K562 (cell line): Measurements from ENCODE around the gene NR1H3. TPM values are rescaled to one million over a fixed set of nuclear protein-coding genes. Genes with fewer than 3 reads are reported as not detected.

Experiments used
- ATF4 ChIP-seq: fragments of 450-650 bp; formaldehyde crosslinking; IDR thresholded peaks from 2 replicates; pipeline ENCODE4 v1.4.0; 2022; ENCODE audit warnings: mild to moderate bottlenecking, moderate library complexity
- ATF7 ChIP-seq: fragments of 450-650 bp; IDR thresholded peaks from 2 replicates; pipeline ENCODE4 v1.7.1; 2014; ENCODE audit warnings: mild to moderate bottlenecking, moderate library complexity
- BRF1 ChIP-seq: IDR thresholded peaks from 3 replicates; pipeline ENCODE4 v1.6.1; 2011; ENCODE audit warnings: borderline replicate concordance, mild to moderate bottlenecking; ENCODE audit not compliant: insufficient read length; ENCODE audit errors: extremely low read depth
- FIP1L1 ChIP-seq: fragments of 200-400 bp; formaldehyde crosslinking; IDR thresholded peaks from 2 replicates; pipeline ENCODE4 v1.6.1; 2018; ENCODE audit warnings: mild to moderate bottlenecking, low read depth, low read length; ENCODE audit not compliant: poor library complexity, severe bottlenecking
- KLF13 ChIP-seq: fragments of 450-650 bp; IDR thresholded peaks from 2 replicates; pipeline ENCODE4 v1.6.1; 2016; ENCODE audit warnings: missing genetic modification characterization, low read depth, mild to moderate bottlenecking, missing compliant biosample characterization, moderate library complexity, borderline replicate concordance
- NFYB ChIP-seq: IDR thresholded peaks from 2 replicates; pipeline ENCODE4 v1.6.1; 2011; ENCODE audit warnings: mild to moderate bottlenecking, moderate library complexity; ENCODE audit not compliant: insufficient read length; ENCODE audit errors: extremely low read depth
- PRDM10 ChIP-seq: fragments of 450-650 bp; IDR thresholded peaks from 2 replicates; pipeline ENCODE4 v1.6.1; 2018; ENCODE audit not compliant: partially characterized antibody
- SPI1 ChIP-seq: IDR thresholded peaks from 2 replicates; pipeline ENCODE4 v1.6.1; 2011; ENCODE audit warnings: low read depth, low read length, control low read depth, borderline replicate concordance
- SREBF1 ChIP-seq: fragments of 150-350 bp; IDR thresholded peaks from 2 replicates; pipeline ENCODE4 v1.6.1; 2014; ENCODE audit warnings: antibody characterized with exemption, low read depth, low read length, borderline replicate concordance
- TFAM ChIP-seq: fragments of 250-450 bp; sonication (Bioruptor Pico); conservative IDR thresholded peaks from 2 replicates; pipeline ENCODE4 v1.5.0; 2021; ENCODE audit warnings: mild to moderate bottlenecking, moderate library complexity
- ZBTB34 ChIP-seq: fragments of 250-450 bp; sonication (Bioruptor Pico); IDR thresholded peaks from 2 replicates; pipeline ENCODE4 v1.8.0; 2021; ENCODE audit warnings: mild to moderate bottlenecking, moderate library complexity
- ZNF197 ChIP-seq: fragments of 200-800 bp; sonication (Bioruptor generic); IDR thresholded peaks from 2 replicates; pipeline ENCODE4 v1.6.1; 2016; ENCODE audit warnings: low read depth, missing genetic modification characterization, missing compliant biosample characterization
- ZNF41 ChIP-seq: fragments of 250-450 bp; sonication (Bioruptor Pico); conservative IDR thresholded peaks from 2 replicates; pipeline ENCODE4 v1.4.0; 2020; ENCODE audit warnings: mild to moderate bottlenecking
- polyA plus RNA-seq, 8 experiments: library from polyadenylated mRNA; depleted of rRNA in 4 of 8; stranded (reverse) in 5 of 8; unstranded in 3 of 8; fragments of >200 nt; fragmentation: Nextera tagmentation in 2 of 8; fragmentation: Illumina TruSeq in 1 of 8; extraction: Ambion mirVana in 2 of 8; extraction: Trizol in 1 of 8; gene quantifications; 2 replicates each; pipeline versions ENCODE4 v1.2.1 to v1.2.3, GENCODE V29; 2011 to 2014; ENCODE audit warnings: inconsistent platforms in 1 of 8, missing spikeins in 1 of 8
- total RNA-seq, 7 experiments: library from RNA; depleted of rRNA in 6 of 7; stranded (reverse); fragments of >200 nt in 6 of 7; fragmentation: Illumina TruSeq in 2 of 7; extraction: Trizol in 2 of 7; gene quantifications; 2 replicates each; pipeline versions ENCODE4 v1.2.1 to v1.2.3, GENCODE V29; 2011 to 2021; ENCODE audit warnings: low replicate concordance in 1 of 7
- TF ChIP-seq, protein P1 (sequence below): fragments of 250-450 bp; sonication (Bioruptor Pico); IDR thresholded peaks from 2 replicates; pipeline ENCODE4 v1.4.0; 2020; ENCODE audit warnings: mild to moderate bottlenecking, moderate library complexity, borderline replicate concordance
- TF ChIP-seq, protein P2 (sequence below): fragments of 250-450 bp; sonication (Bioruptor Pico); IDR thresholded peaks from 2 replicates; pipeline ENCODE4 v1.4.0; 2020; ENCODE audit warnings: borderline replicate concordance

The NR1H3 gene
- total and polyA plus RNA-seq, 9 of the 15 experiments (the other 6 are each of a cell fraction or from before 2014, with no cell fraction given): 8.2 to 26.0 (median 11.9) TPM

DNA sequence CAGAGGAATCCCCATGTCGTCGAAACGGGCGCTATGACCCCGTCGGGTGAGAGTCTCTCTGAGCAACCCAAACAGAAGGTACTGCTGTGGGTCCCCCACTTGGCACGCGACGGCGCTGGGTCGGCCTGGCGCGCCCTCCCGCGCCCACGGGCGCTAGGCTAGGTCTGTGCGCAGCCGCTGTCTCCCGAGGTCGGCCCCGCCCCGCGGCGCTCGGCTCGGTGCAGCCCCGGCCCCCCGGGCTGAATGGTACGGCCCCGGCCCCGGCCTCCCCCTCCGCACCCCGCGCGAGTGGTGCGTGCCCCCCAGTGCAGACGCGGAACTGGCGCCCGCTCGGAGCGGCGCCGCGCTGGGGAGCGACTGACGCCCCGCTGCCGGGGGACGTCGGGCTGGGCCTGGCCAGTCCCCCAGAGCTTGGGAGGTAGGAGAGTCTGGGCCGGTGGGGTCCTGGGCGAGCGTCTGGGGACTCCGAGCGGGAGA lies 12.1 kb downstream of the NR1H3 start, which contains the start of gene MADD (continued):
- TF ChIP-seq PRDM10 (peak; percentile 97), NFYB (no peak), BRF1 (no peak), ATF4 (CRISPR knock-in tag) (no peak), SPI1 (peak; percentile 9; the same call in 1 of the 2 replicates), SREBF1 (0 out of 2 replicates have a peak, but pooled peaks have one; percentile 63), ZNF41 (no peak), TFAM (CRISPR knock-in tag) (no peak), FIP1L1 (peak; percentile 52), ATF7 (peak; percentile 96), KLF13 (tag) (no peak), ZBTB34 (no peak), ZNF197 (CRISPR knock-in tag) (peak; percentile 80; the same call in 1 of the 2 replicates)
- TF ChIP-seq, protein P1, sequence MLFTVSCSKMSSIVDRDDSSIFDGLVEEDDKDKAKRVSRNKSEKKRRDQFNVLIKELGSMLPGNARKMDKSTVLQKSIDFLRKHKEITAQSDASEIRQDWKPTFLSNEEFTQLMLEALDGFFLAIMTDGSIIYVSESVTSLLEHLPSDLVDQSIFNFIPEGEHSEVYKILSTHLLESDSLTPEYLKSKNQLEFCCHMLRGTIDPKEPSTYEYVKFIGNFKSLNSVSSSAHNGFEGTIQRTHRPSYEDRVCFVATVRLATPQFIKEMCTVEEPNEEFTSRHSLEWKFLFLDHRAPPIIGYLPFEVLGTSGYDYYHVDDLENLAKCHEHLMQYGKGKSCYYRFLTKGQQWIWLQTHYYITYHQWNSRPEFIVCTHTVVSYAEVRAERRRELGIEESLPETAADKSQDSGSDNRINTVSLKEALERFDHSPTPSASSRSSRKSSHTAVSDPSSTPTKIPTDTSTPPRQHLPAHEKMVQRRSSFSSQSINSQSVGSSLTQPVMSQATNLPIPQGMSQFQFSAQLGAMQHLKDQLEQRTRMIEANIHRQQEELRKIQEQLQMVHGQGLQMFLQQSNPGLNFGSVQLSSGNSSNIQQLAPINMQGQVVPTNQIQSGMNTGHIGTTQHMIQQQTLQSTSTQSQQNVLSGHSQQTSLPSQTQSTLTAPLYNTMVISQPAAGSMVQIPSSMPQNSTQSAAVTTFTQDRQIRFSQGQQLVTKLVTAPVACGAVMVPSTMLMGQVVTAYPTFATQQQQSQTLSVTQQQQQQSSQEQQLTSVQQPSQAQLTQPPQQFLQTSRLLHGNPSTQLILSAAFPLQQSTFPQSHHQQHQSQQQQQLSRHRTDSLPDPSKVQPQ: no peak
- TF ChIP-seq, protein P2, sequence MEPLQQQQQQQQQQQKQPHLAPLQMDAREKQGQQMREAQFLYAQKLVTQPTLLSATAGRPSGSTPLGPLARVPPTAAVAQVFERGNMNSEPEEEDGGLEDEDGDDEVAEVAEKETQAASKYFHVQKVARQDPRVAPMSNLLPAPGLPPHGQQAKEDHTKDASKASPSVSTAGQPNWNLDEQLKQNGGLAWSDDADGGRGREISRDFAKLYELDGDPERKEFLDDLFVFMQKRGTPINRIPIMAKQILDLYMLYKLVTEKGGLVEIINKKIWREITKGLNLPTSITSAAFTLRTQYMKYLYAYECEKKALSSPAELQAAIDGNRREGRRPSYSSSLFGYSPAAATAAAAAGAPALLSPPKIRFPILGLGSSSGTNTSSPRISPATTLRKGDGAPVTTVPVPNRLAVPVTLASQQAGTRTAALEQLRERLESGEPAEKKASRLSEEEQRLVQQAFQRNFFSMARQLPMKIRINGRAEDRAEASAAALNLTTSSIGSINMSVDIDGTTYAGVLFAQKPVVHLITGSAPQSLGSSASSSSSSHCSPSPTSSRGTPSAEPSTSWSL (CRISPR knock-in tag): no peak
